PC-3 (cell line): ENCODE measurements around the gene ZBTB46. TPM values are rescaled to one million over a fixed set of nuclear protein-coding genes. Genes with fewer than 3 reads are reported as not detected.

Source experiments
- ATAC-seq: fragments of 200-7000 bp; cut with Tn5 transposase; 2 replicates; pipeline ENCODE4 v1.9.1; 2020; ENCODE audit warnings: mild to moderate bottlenecking, moderate library complexity
- BruUV-seq: library from RNA; stranded (reverse); fragments of 400-500 nt; replicated peaks from 2 replicates; lab custom pipeline; 2021; lab: Mats Ljungman, UMichigan
- CTCF ChIA-PET: fragments of 300-600 bp; sonication (Branson Sonifier 250); formaldehyde crosslinking; loops from one replicate; lab custom pipeline; 2022; ENCODE audit warnings: antibody characterized with exemption; lab: Charles Lee
- POLR2A ChIA-PET: fragments of 300-600 bp; sonication (Branson Sonifier 250); formaldehyde crosslinking; loops from one replicate; lab custom pipeline; 2022; ENCODE audit warnings: antibody characterized with exemption; ENCODE audit not compliant: unreplicated experiment; lab: Charles Lee
- DNase-seq: peaks from one replicate; pipeline ENCODE4 v3.0.0-alpha.2; 2015
- H2AFZ ChIP-seq: fragments of 300-600 bp; sonication (generic); 2 replicates; pipeline ENCODE4 v1.6.0; 2016; ENCODE audit warnings: antibody characterized with exemption, low read length
- H3F3A ChIP-seq: fragments of 300-600 bp; sonication (generic); one replicate; pipeline ENCODE4 v1.6.0; 2017; ENCODE audit warnings: antibody characterized with exemption, low read length, control low read depth, mild to moderate bottlenecking; ENCODE audit not compliant: unreplicated experiment
- H3K27ac ChIP-seq: fragments of 300-600 bp; sonication (generic); 2 replicates; pipeline ENCODE4 v1.5.1; 2016; ENCODE audit warnings: mild to moderate bottlenecking, low read length
- H3K27me3 ChIP-seq: fragments of 300-600 bp; sonication (generic); 2 replicates; pipeline ENCODE4 v1.6.1; 2016; ENCODE audit warnings: low read length, mixed read lengths
- H3K36me3 ChIP-seq: fragments of 300-600 bp; sonication (generic); 2 replicates; pipeline ENCODE4 v1.6.1; 2016; ENCODE audit warnings: low read depth, mixed run types, low read length, mixed read lengths
- H3K4me1 ChIP-seq: fragments of 300-600 bp; sonication (generic); 2 replicates; pipeline ENCODE4 v1.5.1; 2016; ENCODE audit warnings: low read length; ENCODE audit not compliant: insufficient read depth
- H3K4me2 ChIP-seq: fragments of 300-600 bp; sonication (generic); 2 replicates; pipeline ENCODE4 v1.6.0; 2016; ENCODE audit warnings: low read length
- H3K4me3 ChIP-seq: fragments of 300-600 bp; sonication (generic); 2 replicates; pipeline ENCODE4 v1.5.1; 2016; ENCODE audit warnings: mild to moderate bottlenecking, low read length, mixed read lengths
- H3K79me2 ChIP-seq: fragments of 300-600 bp; sonication (generic); 2 replicates; pipeline ENCODE4 v1.6.1; 2017; ENCODE audit warnings: low read length, mixed read lengths
- H3K9ac ChIP-seq: fragments of 300-600 bp; sonication (generic); 2 replicates; pipeline ENCODE4 v1.6.0; 2016; ENCODE audit warnings: mild to moderate bottlenecking, low read length
- H3K9me2 ChIP-seq: fragments of 300-600 bp; sonication (generic); replicated peaks from 2 replicates; pipeline ENCODE4 v1.6.1; 2016; ENCODE audit warnings: mixed run types, low read length, mixed read lengths
- H3K9me3 ChIP-seq: fragments of 300-600 bp; sonication (generic); 2 replicates; pipeline ENCODE4 v1.6.1; 2016; ENCODE audit warnings: low read length, mixed read lengths
- H4K20me1 ChIP-seq: fragments of 300-600 bp; sonication (generic); 2 replicates; pipeline ENCODE4 v1.6.1; 2016; ENCODE audit warnings: low read length, mixed read lengths
- EZH2 ChIP-seq: fragments of 300-600 bp; sonication (generic); IDR thresholded peaks from one replicate; pipeline ENCODE4 v1.6.1; 2017; ENCODE audit warnings: antibody characterized with exemption, mild to moderate bottlenecking, low read length; ENCODE audit not compliant: unreplicated experiment
- EZH2phosphoT487 ChIP-seq: fragments of 300-600 bp; sonication (generic); IDR thresholded peaks from 2 replicates; pipeline ENCODE4 v1.6.1; 2018; ENCODE audit warnings: mild to moderate bottlenecking, antibody characterized with exemption, low read length, borderline replicate concordance
- intact Hi-C: fragments of 100-400 bp; cut with micrococcal nuclease; formaldehyde crosslinking; loops from 2 replicates; pipeline ENCODE4 v1.9.0; 2023
- total RNA-seq: library from RNA; depleted of rRNA; stranded (reverse); fragments of >200 nt; gene quantifications from 2 replicates; pipeline ENCODE4 v1.2.3, GENCODE V29; 2014
- TF ChIP-seq, protein P1 (sequence below): fragments of 300-600 bp; sonication (generic); conservative IDR thresholded peaks from 2 replicates; pipeline ENCODE4 v1.5.1; 2017; ENCODE audit warnings: antibody characterized with exemption, low read depth, mild to moderate bottlenecking, low read length

ZBTB46 gene
- total RNA-seq, 1 experiment from 2014 or later, result 7.3 TPM

DNA sequence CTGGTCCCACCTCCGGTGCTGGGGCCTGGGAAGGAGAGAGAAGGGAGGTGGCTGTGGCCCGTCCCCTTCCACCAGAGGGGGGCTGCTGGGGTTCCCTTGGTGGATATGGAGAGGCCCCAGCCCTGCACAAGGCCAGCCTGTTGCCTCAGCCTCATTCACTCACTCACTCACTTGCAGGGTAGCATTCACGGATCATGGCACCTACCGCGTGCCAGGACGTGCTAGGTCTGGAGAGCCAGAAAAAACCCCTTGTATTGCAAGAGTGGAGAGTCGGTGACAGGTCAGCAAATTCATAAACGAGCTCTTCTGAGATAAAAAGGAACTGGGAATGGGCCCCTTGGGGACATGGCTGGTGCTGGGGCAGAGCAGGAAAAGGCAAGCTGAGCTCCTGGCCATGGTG lies 6.4 kb upstream of the ZBTB46 start:
- Histone ChIP-seq H3K9me2 (no peaks in the 10 kb centered on the region), H4K20me1 (no peaks in the 10 kb centered on the region), H3K4me1 (peaks cover 5% of the 10 kb centered on the region; the same call in 1 of the 2 replicates), H3K9me3 (no peaks in the 10 kb centered on the region), H3K79me2 (no peaks in the 10 kb centered on the region), H3K4me2 (no peak overlapping the region), H3K27me3 (no peaks in the 10 kb centered on the region), H2AFZ (no peak overlapping the region), H3F3A (no peaks in the 10 kb centered on the region), H3K36me3 (no peaks in the 10 kb centered on the region), H3K9ac (no peak overlapping the region), H3K4me3 (no peak overlapping the region), H3K27ac (no peak overlapping the region)
- ATAC-seq (no peak), DNase-seq (no peak)
- intact Hi-C loops, result no loop called here
- ChIA-PET CTCF (no interaction called here), POLR2A (no interaction called here)
- TF ChIP-seq, protein P1, sequence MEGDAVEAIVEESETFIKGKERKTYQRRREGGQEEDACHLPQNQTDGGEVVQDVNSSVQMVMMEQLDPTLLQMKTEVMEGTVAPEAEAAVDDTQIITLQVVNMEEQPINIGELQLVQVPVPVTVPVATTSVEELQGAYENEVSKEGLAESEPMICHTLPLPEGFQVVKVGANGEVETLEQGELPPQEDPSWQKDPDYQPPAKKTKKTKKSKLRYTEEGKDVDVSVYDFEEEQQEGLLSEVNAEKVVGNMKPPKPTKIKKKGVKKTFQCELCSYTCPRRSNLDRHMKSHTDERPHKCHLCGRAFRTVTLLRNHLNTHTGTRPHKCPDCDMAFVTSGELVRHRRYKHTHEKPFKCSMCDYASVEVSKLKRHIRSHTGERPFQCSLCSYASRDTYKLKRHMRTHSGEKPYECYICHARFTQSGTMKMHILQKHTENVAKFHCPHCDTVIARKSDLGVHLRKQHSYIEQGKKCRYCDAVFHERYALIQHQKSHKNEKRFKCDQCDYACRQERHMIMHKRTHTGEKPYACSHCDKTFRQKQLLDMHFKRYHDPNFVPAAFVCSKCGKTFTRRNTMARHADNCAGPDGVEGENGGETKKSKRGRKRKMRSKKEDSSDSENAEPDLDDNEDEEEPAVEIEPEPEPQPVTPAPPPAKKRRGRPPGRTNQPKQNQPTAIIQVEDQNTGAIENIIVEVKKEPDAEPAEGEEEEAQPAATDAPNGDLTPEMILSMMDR, result no peak
- TF ChIP-seq EZH2 (no peak), EZH2phosphoT487 (no peak)
- BruUV-seq, result no TSS peak

DNA sequence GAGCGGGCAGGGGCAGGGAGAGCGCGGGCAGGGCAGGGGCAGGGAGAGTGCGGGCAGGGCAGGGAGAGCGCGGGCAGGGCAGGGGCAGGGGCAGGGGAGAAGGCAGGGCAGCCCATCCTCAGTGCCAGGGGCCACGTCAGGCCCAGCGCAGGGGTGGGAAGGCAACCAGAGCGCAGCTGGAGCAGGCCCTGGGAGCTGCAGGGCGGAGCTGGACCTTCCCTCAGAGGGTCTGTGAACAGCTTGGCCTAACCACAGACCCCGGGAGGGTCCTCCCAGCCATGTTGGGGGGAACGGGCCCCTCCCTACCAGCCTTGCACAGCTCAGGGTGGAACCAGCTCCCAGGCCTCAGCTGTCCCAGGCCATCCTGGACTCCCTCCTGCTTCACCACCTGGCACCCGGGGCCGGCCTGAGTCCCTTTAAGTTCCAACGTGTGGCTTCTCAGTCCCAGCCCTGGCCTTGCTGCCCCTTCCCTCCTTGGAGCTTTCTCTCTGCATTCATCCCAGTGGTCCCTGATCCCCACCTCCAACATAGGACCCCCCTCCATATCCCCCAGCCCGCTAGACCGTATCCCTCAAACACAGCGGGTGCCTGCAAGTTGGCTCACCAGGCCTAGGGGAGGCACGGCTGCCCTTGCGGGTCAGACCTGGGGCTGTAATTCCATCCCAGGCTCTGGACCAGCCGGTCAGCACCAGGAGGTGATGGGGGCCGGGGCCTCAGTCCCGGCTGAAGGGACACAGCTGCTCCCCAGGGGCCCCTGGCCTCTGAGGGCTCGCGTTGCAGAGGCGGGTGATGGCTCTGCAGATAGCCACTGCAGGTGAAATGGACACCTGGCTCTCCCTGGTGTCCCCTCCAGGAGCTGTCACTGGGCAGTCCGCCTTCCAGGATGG lies 5.6 kb upstream of the ZBTB46 start:
- no peaks in the 10 kb centered on the region for H3K27me3 ChIP-seq
- H4K20me1 ChIP-seq, result no peaks in the 10 kb centered on the region
- H3K9ac ChIP-seq, result no peak overlapping the region
- BruUV-seq, result no TSS peak
- ChIA-PET CTCF (no interaction called here), POLR2A (no interaction called here)
- no peak overlapping the region for H3K27ac ChIP-seq
- no peaks in the 10 kb centered on the region for H3K79me2 ChIP-seq
- H3K9me3 ChIP-seq, result no peaks in the 10 kb centered on the region
- peaks cover 5% of the 10 kb centered on the region; the same call in 1 of the 2 replicates for H3K4me1 ChIP-seq
- no peak overlapping the region for H2AFZ ChIP-seq
- ATAC-seq, result no peak
- TF ChIP-seq EZH2phosphoT487 (no peak), EZH2 (no peak)
- TF ChIP-seq, protein P1, result no peak
- no peaks in the 10 kb centered on the region for H3F3A ChIP-seq
- H3K9me2 ChIP-seq, result no peaks in the 10 kb centered on the region
- H3K4me3 ChIP-seq, result no peak overlapping the region
- intact Hi-C loops, result no loop called here
- no peaks in the 10 kb centered on the region for H3K36me3 ChIP-seq
- DNase-seq, result no peak
- no peak overlapping the region for H3K4me2 ChIP-seq
